H1 (cell line): Measurements from ENCODE around the gene AEBP1. TPM values are rescaled to one million over a fixed set of nuclear protein-coding genes. Genes with fewer than 3 reads are reported as not detected.
A peak's percentile ranks its signal among the peaks of the same experiment; 100 is the strongest.

Experiments used
- CTCF ChIA-PET: fragments of 300-600 bp; sonication (Branson Sonifier 250); formaldehyde crosslinking; loops from one replicate; lab custom pipeline; 2021; ENCODE audit not compliant: partially characterized antibody; lab: Charles Lee
- POLR2A ChIA-PET: fragments of 300-600 bp; sonication (Branson Sonifier 250); formaldehyde crosslinking; loops from one replicate; lab custom pipeline; 2021; ENCODE audit warnings: inconsistent platforms; ENCODE audit not compliant: partially characterized antibody; lab: Charles Lee
- DNase-seq, 2 experiments: peaks; one replicate each; pipeline versions ENCODE4 v3.0.0 to v3.0.0-alpha.2; 2010 to 2022; ENCODE audit warnings: low spot score in 2 of 2, low read depth in 1 of 2, mixed read lengths in 1 of 2
- FAIRE-seq: peaks from 2 replicates; lab custom pipeline; 2011; peaks lifted over from hg19 to GRCh38; lab: Jason Lieb, UNC
- H2AFZ ChIP-seq: 2 replicates; pipeline ENCODE4 v1.8.1; 2012; ENCODE audit warnings: low read length, inconsistent platforms
- H2AK5ac ChIP-seq: 2 replicates; pipeline ENCODE4 v1.6.1; 2013; ENCODE audit warnings: low read depth, low read length
- H2BK120ac ChIP-seq: replicated peaks from 2 replicates; pipeline ENCODE3; 2013; ENCODE audit warnings: low read depth, low read length, inconsistent platforms
- H2BK12ac ChIP-seq: 2 replicates; pipeline ENCODE4 v1.6.1; 2013; ENCODE audit warnings: low read depth, low read length
- H2BK15ac ChIP-seq: 2 replicates; pipeline ENCODE4 v1.6.1; 2013; ENCODE audit warnings: low read length
- H2BK20ac ChIP-seq: 2 replicates; pipeline ENCODE4 v1.6.1; 2013; ENCODE audit warnings: low read length
- H2BK5ac ChIP-seq: 2 replicates; pipeline ENCODE4 v1.6.1; 2013; ENCODE audit warnings: low read depth, low read length
- H3K14ac ChIP-seq: 2 replicates; pipeline ENCODE4 v1.6.1; 2013; ENCODE audit warnings: inconsistent platforms; ENCODE audit not compliant: insufficient read length
- H3K18ac ChIP-seq: 2 replicates; pipeline ENCODE4 v1.6.1; 2013; ENCODE audit warnings: low read length; ENCODE audit errors: extremely low read depth
- H3K23ac ChIP-seq: 2 replicates; pipeline ENCODE4 v1.6.1; 2013; ENCODE audit warnings: inconsistent platforms; ENCODE audit not compliant: insufficient read length
- H3K23me2 ChIP-seq: 2 replicates; pipeline ENCODE4 v1.6.1; 2013; ENCODE audit warnings: low read depth, low read length
- H3K27ac ChIP-seq: 2 replicates; pipeline ENCODE4 v1.6.1; 2011; ENCODE audit warnings: low read depth, low read length, inconsistent platforms
- H3K27me3 ChIP-seq, 4 experiments: replicated peaks in 1 of 4; 1 replicate in 1 of 4; 2 replicates in 3 of 4; pipeline versions ENCODE4 v1.6.1 to v1.8.1; 2011 to 2013; ENCODE audit warnings: low read length in 3 of 4, mild to moderate bottlenecking in 3 of 4, inconsistent platforms in 2 of 4, mixed read lengths in 2 of 4, moderate library complexity in 1 of 4; ENCODE audit not compliant: control insufficient read depth in 3 of 4, insufficient read depth in 3 of 4; ENCODE audit errors: extremely low read depth in 1 of 4
- H3K36me3 ChIP-seq, 4 experiments: 2 replicates each; pipeline versions ENCODE4 v1.6.1 to v1.8.1; 2011 to 2013; ENCODE audit warnings: mild to moderate bottlenecking in 4 of 4, low read length in 3 of 4, moderate library complexity in 2 of 4, control low read depth in 1 of 4, inconsistent platforms in 1 of 4; ENCODE audit not compliant: insufficient read depth in 4 of 4, control insufficient read depth in 2 of 4
- H3K4ac ChIP-seq: replicated peaks from 2 replicates; pipeline ENCODE3; 2013; ENCODE audit warnings: low read length, low read depth, mixed read lengths, inconsistent platforms; ENCODE audit not compliant: insufficient read length
- H3K4me1 ChIP-seq, 4 experiments: replicated peaks in 1 of 4; 1 replicate in 1 of 4; 2 replicates in 3 of 4; pipeline versions ENCODE4 v1.6.1 to v1.8.1; 2011 to 2013; ENCODE audit warnings: low read length in 3 of 4, inconsistent platforms in 2 of 4, mixed read lengths in 1 of 4; ENCODE audit not compliant: insufficient read depth in 4 of 4, control insufficient read depth in 3 of 4
- H3K4me2 ChIP-seq, 2 experiments: 2 replicates each; pipeline versions ENCODE4 v1.6.1 to v1.8.1; 2011 to 2013; ENCODE audit warnings: low read depth in 2 of 2, low read length in 2 of 2, control low read depth in 1 of 2, inconsistent platforms in 1 of 2, mild to moderate bottlenecking in 1 of 2; ENCODE audit not compliant: insufficient read depth in 1 of 2
- H3K4me3 ChIP-seq, 4 experiments: fragments of 200-600, 300-600 bp in 1 of 4; sonication (generic), shearing (Covaris generic), sonication (Bioruptor Twin) in 1 of 4; 2 replicates each; pipeline versions ENCODE4 v1.5.1 to v1.8.1; 2011 to 2016; ENCODE audit warnings: low read length in 4 of 4, low read depth in 3 of 4, control low read depth in 2 of 4, inconsistent platforms in 2 of 4, mild to moderate bottlenecking in 2 of 4, mixed read lengths in 1 of 4, moderate library complexity in 1 of 4; ENCODE audit not compliant: insufficient read depth in 2 of 4; ENCODE audit errors: extremely low read depth in 1 of 4
- H3K56ac ChIP-seq: replicated peaks from 2 replicates; pipeline ENCODE3; 2013; ENCODE audit warnings: low read depth, mild to moderate bottlenecking, mixed read lengths, low read length, inconsistent platforms; ENCODE audit not compliant: insufficient read length
- H3K79me1 ChIP-seq: 2 replicates; pipeline ENCODE4 v1.6.1; 2013; ENCODE audit warnings: low read depth, low read length, control low read depth
- H3K79me2 ChIP-seq, 2 experiments: 2 replicates each; pipeline versions ENCODE4 v1.6.1 to v1.8.1; 2012 to 2013; ENCODE audit warnings: low read length in 2 of 2, mild to moderate bottlenecking in 2 of 2, inconsistent platforms in 1 of 2; ENCODE audit not compliant: insufficient read depth in 2 of 2, control insufficient read depth in 1 of 2
- H3K9ac ChIP-seq, 4 experiments: replicated peaks in 1 of 4; 1 replicate in 1 of 4; 2 replicates in 3 of 4; pipeline versions ENCODE4 v1.6.1 to v1.8.1; 2011 to 2013; ENCODE audit warnings: low read depth in 3 of 4, low read length in 3 of 4, control low read depth in 2 of 4, mild to moderate bottlenecking in 2 of 4, moderate library complexity in 2 of 4, inconsistent platforms in 1 of 4; ENCODE audit errors: extremely low read depth in 1 of 4
- H3K9me3 ChIP-seq, 2 experiments: 2 replicates each; pipeline versions ENCODE4 v1.6.1 to v1.8.1; 2012 to 2013; ENCODE audit warnings: mild to moderate bottlenecking in 2 of 2, moderate library complexity in 2 of 2, control low read depth in 1 of 2, inconsistent platforms in 1 of 2, low read depth in 1 of 2, low read length in 1 of 2, mixed read lengths in 1 of 2; ENCODE audit not compliant: insufficient read depth in 2 of 2
- H4K20me1 ChIP-seq, 2 experiments: replicated peaks in 1 of 2; 2 replicates each; pipeline versions ENCODE3 to v1.8.1; 2011 to 2013; ENCODE audit warnings: inconsistent platforms in 2 of 2, low read length in 2 of 2, mild to moderate bottlenecking in 1 of 2; ENCODE audit not compliant: insufficient read depth in 2 of 2, control insufficient read depth in 1 of 2
- H4K5ac ChIP-seq: 2 replicates; pipeline ENCODE4 v1.6.1; 2013; ENCODE audit warnings: low read length, low read depth, mixed read lengths, inconsistent platforms; ENCODE audit not compliant: insufficient read length
- H4K8ac ChIP-seq: 2 replicates; pipeline ENCODE4 v1.8.0; 2013; ENCODE audit warnings: mild to moderate bottlenecking, moderate library complexity, low read length, inconsistent platforms; ENCODE audit not compliant: insufficient read depth; ENCODE audit errors: extremely low read depth
- H4K91ac ChIP-seq: replicated peaks from 2 replicates; pipeline ENCODE3; 2013; ENCODE audit warnings: low read length, mixed read lengths, inconsistent platforms; ENCODE audit not compliant: insufficient read length
- BRCA1 ChIP-seq: IDR thresholded peaks from 2 replicates; pipeline ENCODE4 v1.6.1; 2012; ENCODE audit warnings: low read depth, low read length, improper control_type of control experiment
- POLR2A ChIP-seq, 2 experiments: IDR thresholded peaks; 1 replicate in 1 of 2; 2 replicates in 1 of 2; pipeline ENCODE4 v1.6.1; 2011; ENCODE audit warnings: low read depth in 2 of 2, low read length in 2 of 2, mild to moderate bottlenecking in 2 of 2; ENCODE audit errors: control extremely low read depth in 1 of 2
- POLR2AphosphoS5 ChIP-seq: IDR thresholded peaks from 2 replicates; pipeline ENCODE4 v1.6.1; 2011; ENCODE audit warnings: low read depth, low read length
- SAP30 ChIP-seq: fragments of 300-600 bp; sonication (generic); IDR thresholded peaks from 2 replicates; pipeline ENCODE4 v1.7.1; 2012; ENCODE audit warnings: low read length, moderate library complexity, mild to moderate bottlenecking, inconsistent platforms; ENCODE audit not compliant: insufficient read depth, insufficient replicate concordance
- WGBS, 2 experiments: shearing (Covaris generic) in 1 of 2; methylation state at CpG; one replicate each; pipeline versions ENCODE4 v1.1.6 to v1.1.7; 2013 to 2015; ENCODE audit warnings: low lambda C conversion rate in 2 of 2, mixed read lengths in 2 of 2, inconsistent platforms in 1 of 2, low coverage in 1 of 2, missing lambda C conversion rate in 1 of 2; ENCODE audit not compliant: insufficient replicate concordance in 2 of 2, insufficient coverage in 1 of 2, insufficient read length in 1 of 2; ENCODE audit errors: extremely low coverage in 1 of 2, missing lambda C conversion rate in 1 of 2; 5-methylcytosine and 5-hydroxymethylcytosine counted together
- polyA plus RNA-seq, 7 experiments: library from polyadenylated mRNA; depleted of rRNA in 3 of 7; stranded (reverse) in 5 of 7; unstranded in 2 of 7; fragments of >200 nt in 5 of 7; fragments of 200-250 nt in 2 of 7; gene quantifications; 1 replicate in 5 of 7; 2 replicates in 1 of 7; 4 replicates in 1 of 7; pipeline versions ENCODE4 v1.2.1 to v1.2.3, GENCODE V29; 2011 to 2013; ENCODE audit warnings: missing spikeins in 2 of 7, mixed read lengths in 2 of 7
- total RNA-seq: library from RNA; stranded (reverse); fragmentation: NEBNext Ultra II Directional; extraction: Animal tissue kit (Norgen Biotek cat#: 25700); gene quantifications from 2 replicates; pipeline ENCODE4 v1.2.1, GENCODE V29; 2021

AEBP1 gene
- total and polyA plus RNA-seq, 2 of the 8 experiments (the other 6 are each of a cell fraction or from before 2014, with no cell fraction given), result 10.4 to 41.2 TPM

DNA sequence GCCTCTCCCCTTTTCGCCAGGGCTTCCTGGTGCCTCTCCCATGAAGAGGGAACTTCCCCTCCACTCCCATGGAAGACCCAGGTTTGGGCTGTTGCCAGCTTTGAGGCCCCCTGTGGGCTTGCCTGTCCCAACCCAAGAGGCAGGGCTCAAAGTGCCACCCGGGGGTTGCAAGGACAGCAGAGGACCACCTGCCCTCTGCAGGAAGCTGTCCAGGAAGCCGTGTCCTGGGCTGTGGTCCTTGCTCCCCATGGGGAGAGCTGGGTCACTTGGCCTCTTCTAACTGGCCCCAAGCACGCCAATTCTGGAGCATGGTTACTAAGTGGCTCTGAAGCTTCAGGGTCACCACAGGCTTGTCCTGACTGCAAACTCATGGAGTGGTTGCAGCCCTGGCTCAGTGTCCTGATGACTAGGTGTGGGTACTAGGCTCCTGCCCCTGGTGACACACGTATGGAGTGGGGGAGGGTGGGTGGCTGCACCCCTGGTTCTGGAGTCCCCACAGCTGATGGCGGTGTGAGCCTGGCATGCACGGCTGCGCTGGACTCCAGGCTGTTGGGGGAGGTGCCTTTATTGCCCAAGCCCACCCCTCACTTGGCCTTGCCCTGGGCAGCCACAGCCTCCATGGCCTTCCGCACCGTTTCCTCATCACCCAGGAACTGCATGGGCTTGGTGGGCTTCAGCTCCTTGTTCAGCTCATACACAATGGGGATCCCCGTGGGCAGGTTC is 41.8 kb upstream of the AEBP1 start:
- Histone ChIP-seq H3K79me2 (no peaks in the 10 kb centered on the region), H2BK20ac (no peak overlapping the region), H2BK12ac (no peak overlapping the region), H2BK5ac (no peak overlapping the region), H3K18ac (no peak overlapping the region), H3K4me3 (no peak overlapping the region), H3K9ac (no peak overlapping the region), H2BK15ac (no peak overlapping the region), H3K4me1 (peaks cover 9 to 30% (median 26%) of the 10 kb centered on the region in 4 experiments), H4K8ac (no peak overlapping the region), H3K27me3 (0 out of 7 replicates have a peak, but pooled peaks cover 0 to under 1% (median 0%) of the 10 kb centered on the region in 4 experiments), H3K36me3 (peaks cover 4 to 29% (median 24%) of the 10 kb centered on the region in 4 experiments), H3K56ac (no peak overlapping the region), H2AK5ac (no peak overlapping the region), H3K79me1 (no peaks in the 10 kb centered on the region), H4K5ac (no peak overlapping the region), H4K91ac (no peak overlapping the region), H3K27ac (no peak overlapping the region), H3K4ac (no peak overlapping the region), H2AFZ (no peak overlapping the region), H3K4me2 (no peak overlapping the region), H2BK120ac (no peak overlapping the region), H4K20me1 (peaks cover 5 to 10% of the 10 kb centered on the region in 2 experiments), H3K23ac (no peak overlapping the region), H3K14ac (no peak overlapping the region), H3K23me2 (no peaks in the 10 kb centered on the region), H3K9me3 (no peaks in the 10 kb centered on the region)
- FAIRE-seq, result no peak
- ChIA-PET POLR2A (interaction anchor here (1.4 to 7.1 kb wide), 4 partner anchors 8 to 16 kb away, joined by 5 to 48 read pairs (median 14); no protein-coding TSS in a partner anchor), CTCF (interaction anchor here (1.1 to 2.0 kb wide), 3 partner anchors 10 to 25 kb away, joined by 3 to 5 read pairs (median 3); no protein-coding TSS in a partner anchor)
- WGBS, 2 experiments, result 93% methylated on average over 10 of the region's 11 CpGs; no CpG with 5 or more reads in 1 of the 2 experiments
- TF ChIP-seq SAP30, result no peak
- TF ChIP-seq POLR2A (IDR thresholded peaks at IDR 0.05; ENCODE audit: control extremely low read depth in 1 of 2, low read depth in 2 of 2, low read length in 2 of 2), result 0 out of 3 replicates have a peak, but pooled peaks of 1 of the 2 experiments have one; percentile 4
- 0 out of 2 replicates have a peak, but pooled peaks have one; percentile 52 for TF ChIP-seq POLR2AphosphoS5
- TF ChIP-seq BRCA1, result no peak
- no peak for DNase-seq
